ENCODE measurements around the gene METTL16.

DNA sequence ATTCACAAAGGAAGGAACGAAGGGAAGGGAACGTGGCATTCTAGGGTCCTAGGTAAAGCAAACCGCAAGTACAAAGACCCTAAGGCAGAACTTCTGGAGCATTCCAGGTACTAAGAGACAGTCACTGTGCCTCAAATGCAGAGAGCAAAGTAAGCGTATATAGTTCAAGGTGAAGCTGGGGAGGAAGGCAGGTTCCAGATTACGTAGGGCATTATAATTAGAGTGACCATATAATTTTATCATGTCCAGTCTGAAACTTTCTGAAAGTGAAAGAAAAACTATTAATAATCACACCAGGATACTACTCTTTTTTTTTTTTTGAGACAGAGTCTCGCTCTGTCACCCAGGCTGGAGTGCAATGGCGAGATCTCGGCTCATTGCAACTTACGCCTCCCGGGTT is 25.7 kb downstream of the METTL16 start:
- no peak for TF ChIP-seq RAD21 (IDR thresholded peaks at IDR 0.05)
- TF ChIP-seq, protein P1, sequence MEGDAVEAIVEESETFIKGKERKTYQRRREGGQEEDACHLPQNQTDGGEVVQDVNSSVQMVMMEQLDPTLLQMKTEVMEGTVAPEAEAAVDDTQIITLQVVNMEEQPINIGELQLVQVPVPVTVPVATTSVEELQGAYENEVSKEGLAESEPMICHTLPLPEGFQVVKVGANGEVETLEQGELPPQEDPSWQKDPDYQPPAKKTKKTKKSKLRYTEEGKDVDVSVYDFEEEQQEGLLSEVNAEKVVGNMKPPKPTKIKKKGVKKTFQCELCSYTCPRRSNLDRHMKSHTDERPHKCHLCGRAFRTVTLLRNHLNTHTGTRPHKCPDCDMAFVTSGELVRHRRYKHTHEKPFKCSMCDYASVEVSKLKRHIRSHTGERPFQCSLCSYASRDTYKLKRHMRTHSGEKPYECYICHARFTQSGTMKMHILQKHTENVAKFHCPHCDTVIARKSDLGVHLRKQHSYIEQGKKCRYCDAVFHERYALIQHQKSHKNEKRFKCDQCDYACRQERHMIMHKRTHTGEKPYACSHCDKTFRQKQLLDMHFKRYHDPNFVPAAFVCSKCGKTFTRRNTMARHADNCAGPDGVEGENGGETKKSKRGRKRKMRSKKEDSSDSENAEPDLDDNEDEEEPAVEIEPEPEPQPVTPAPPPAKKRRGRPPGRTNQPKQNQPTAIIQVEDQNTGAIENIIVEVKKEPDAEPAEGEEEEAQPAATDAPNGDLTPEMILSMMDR (IDR thresholded peaks at IDR 0.05; ENCODE audit: low read depth, low read length, missing input control), result no peak
- TF ChIP-seq, protein P2, sequence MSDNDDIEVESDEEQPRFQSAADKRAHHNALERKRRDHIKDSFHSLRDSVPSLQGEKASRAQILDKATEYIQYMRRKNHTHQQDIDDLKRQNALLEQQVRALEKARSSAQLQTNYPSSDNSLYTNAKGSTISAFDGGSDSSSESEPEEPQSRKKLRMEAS (IDR thresholded peaks at IDR 0.05), result no peak
- TF ChIP-seq, protein P3, sequence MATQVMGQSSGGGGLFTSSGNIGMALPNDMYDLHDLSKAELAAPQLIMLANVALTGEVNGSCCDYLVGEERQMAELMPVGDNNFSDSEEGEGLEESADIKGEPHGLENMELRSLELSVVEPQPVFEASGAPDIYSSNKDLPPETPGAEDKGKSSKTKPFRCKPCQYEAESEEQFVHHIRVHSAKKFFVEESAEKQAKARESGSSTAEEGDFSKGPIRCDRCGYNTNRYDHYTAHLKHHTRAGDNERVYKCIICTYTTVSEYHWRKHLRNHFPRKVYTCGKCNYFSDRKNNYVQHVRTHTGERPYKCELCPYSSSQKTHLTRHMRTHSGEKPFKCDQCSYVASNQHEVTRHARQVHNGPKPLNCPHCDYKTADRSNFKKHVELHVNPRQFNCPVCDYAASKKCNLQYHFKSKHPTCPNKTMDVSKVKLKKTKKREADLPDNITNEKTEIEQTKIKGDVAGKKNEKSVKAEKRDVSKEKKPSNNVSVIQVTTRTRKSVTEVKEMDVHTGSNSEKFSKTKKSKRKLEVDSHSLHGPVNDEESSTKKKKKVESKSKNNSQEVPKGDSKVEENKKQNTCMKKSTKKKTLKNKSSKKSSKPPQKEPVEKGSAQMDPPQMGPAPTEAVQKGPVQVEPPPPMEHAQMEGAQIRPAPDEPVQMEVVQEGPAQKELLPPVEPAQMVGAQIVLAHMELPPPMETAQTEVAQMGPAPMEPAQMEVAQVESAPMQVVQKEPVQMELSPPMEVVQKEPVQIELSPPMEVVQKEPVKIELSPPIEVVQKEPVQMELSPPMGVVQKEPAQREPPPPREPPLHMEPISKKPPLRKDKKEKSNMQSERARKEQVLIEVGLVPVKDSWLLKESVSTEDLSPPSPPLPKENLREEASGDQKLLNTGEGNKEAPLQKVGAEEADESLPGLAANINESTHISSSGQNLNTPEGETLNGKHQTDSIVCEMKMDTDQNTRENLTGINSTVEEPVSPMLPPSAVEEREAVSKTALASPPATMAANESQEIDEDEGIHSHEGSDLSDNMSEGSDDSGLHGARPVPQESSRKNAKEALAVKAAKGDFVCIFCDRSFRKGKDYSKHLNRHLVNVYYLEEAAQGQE (IDR thresholded peaks at IDR 0.05), result no peak
- TF ChIP-seq JUND (IDR thresholded peaks at IDR 0.05), result no peak
- TF ChIP-seq EGR1 (IDR thresholded peaks at IDR 0.05; ENCODE audit: low read depth in 2 of 2), result no peak
- TF ChIP-seq FOXA1 (IDR thresholded peaks at IDR 0.05), result no peak
- TF ChIP-seq GABPA (IDR thresholded peaks at IDR 0.05 in 1 of 2, conservative IDR thresholded peaks at IDR 0.05 in 1 of 2), result no peak
- no peak for TF ChIP-seq TAF1 (conservative IDR thresholded peaks at IDR 0.05)
- TF ChIP-seq HNF4A (conservative IDR thresholded peaks at IDR 0.05), result no peak
